HPDE6-E6E7 (cell line): Measurements from ENCODE around the gene KAT2B.
"Not testable (repeated sequence)": the region's sequence is repeated elsewhere in the genome, so short reads cannot be mapped to it uniquely, and the experiment has no call there.

Experiments used
- DNase-seq: peaks from one replicate; pipeline ENCODE4 v3.0.0; 2011; ENCODE audit warnings: missing footprints; ENCODE audit errors: extremely low spot score

KAT2B gene

GRCh38 chr3:20039765-20040547, at the start of gene KAT2B:
TSS of gene KAT2B (plus strand) at chr3:20040446. CDS start at chr3:20040478, 32 bp downstream.
- DNase-seq, result no peak

GRCh38 chr3:19994796-19995195, 45.5 kb upstream of the KAT2B start:
- DNase-seq, result no peak

- no peak for DNase-seq
Observed at GRCh38 chr3:19997502-19997901, 42.7 kb upstream of the KAT2B start.

- no peak for DNase-seq
Observed at GRCh38 chr3:20001932-20002331, 38.3 kb upstream of the KAT2B start.

- no peak for DNase-seq
Observed at GRCh38 chr3:20007960-20008359, 32.3 kb upstream of the KAT2B start.

- DNase-seq, result no peak
Observed at GRCh38 chr3:20008646-20009045, 31.6 kb upstream of the KAT2B start.

GRCh38 chr3:20012164-20012563, 28.1 kb upstream of the KAT2B start, which contains the start of gene PP2D1:
TSS of gene PP2D1 (minus strand) at chr3:20012264. CDS start at chr3:20012072, 192 bp downstream.
- DNase-seq, result no peak

GRCh38 chr3:20013396-20013795, 26.9 kb upstream of the KAT2B start:
- DNase-seq, result no peak

GRCh38 chr3:20015525-20015924, 24.7 kb upstream of the KAT2B start:
- no peak for DNase-seq

GRCh38 chr3:20016076-20016475, 24.2 kb upstream of the KAT2B start:
- not testable (repeated sequence) for DNase-seq

- no peak for DNase-seq
Observed at GRCh38 chr3:20022954-20023622, 17.2 kb upstream of the KAT2B start.

GRCh38 chr3:20023623-20024405, 16.4 kb upstream of the KAT2B start:
- no peak for DNase-seq

- DNase-seq, result no peak
Observed at GRCh38 chr3:20027136-20027535, 13.1 kb upstream of the KAT2B start.

GRCh38 chr3:20028905-20029331, 11.3 kb upstream of the KAT2B start:
- DNase-seq, result no peak

GRCh38 chr3:20031939-20032338, 8.3 kb upstream of the KAT2B start:
- not testable (repeated sequence) for DNase-seq

- no peak for DNase-seq
Observed at GRCh38 chr3:20035019-20035418, 5.2 kb upstream of the KAT2B start.

GRCh38 chr3:20037255-20037996, 2.8 kb upstream of the KAT2B start:
- DNase-seq, result no peak

- no peak for DNase-seq
Observed at GRCh38 chr3:20038699-20039465, 1.4 kb upstream of the KAT2B start.

- DNase-seq, result no peak
Observed at GRCh38 chr3:20039466-20039764, 831 bp upstream of the KAT2B start.

GRCh38 chr3:20040548-20041196, 426 bp downstream of the KAT2B start:
- DNase-seq, result no peak
